OCI-LY3 (cell line): Measurements from ENCODE around the gene RPH3AL.

ENCODE experiments used
- H2AFZ ChIP-seq: fragments of 200-600, 300-600 bp; shearing (Covaris generic); 2 replicates; pipeline ENCODE4 v1.6.0; 2014; ENCODE audit warnings: antibody characterized with exemption, low read depth, low read length
- H3K27ac ChIP-seq: fragments of 200-600, 300-600 bp; sonication (generic); 2 replicates; pipeline ENCODE4 v1.5.1; 2014; ENCODE audit warnings: mild to moderate bottlenecking, low read length, moderate library complexity, mixed read lengths
- H3K27me3 ChIP-seq: fragments of 200-600, 300-600 bp; sonication (generic); 2 replicates; pipeline ENCODE4 v1.6.1; 2014; ENCODE audit warnings: low read depth, low read length, mixed read lengths
- H3K36me3 ChIP-seq: fragments of 200-600, 300-600 bp; sonication (generic); replicated peaks from 2 replicates; pipeline ENCODE3; 2014; ENCODE audit warnings: low read depth, low read length, mixed read lengths
- H3K4me1 ChIP-seq: fragments of 300-600, 200-600 bp; sonication (generic); 2 replicates; pipeline ENCODE4 v1.6.1; 2014; ENCODE audit warnings: low read length, mixed read lengths
- H3K4me2 ChIP-seq: fragments of 200-600, 300-600 bp; sonication (generic); 2 replicates; pipeline ENCODE4 v1.6.1; 2014; ENCODE audit warnings: low read length, mixed read lengths
- H3K4me3 ChIP-seq: fragments of 300-600, 200-600 bp; sonication (generic); 2 replicates; pipeline ENCODE4 v1.5.1; 2014; ENCODE audit warnings: antibody characterized with exemption, mild to moderate bottlenecking, low read length, moderate library complexity
- H3K79me2 ChIP-seq: fragments of 300-600, 200-600 bp; shearing (Covaris generic); 2 replicates; pipeline ENCODE4 v1.6.1; 2014; ENCODE audit warnings: mild to moderate bottlenecking, low read length, mixed read lengths
- H3K9ac ChIP-seq: fragments of 300-600, 200-600 bp; shearing (Covaris generic); 2 replicates; pipeline ENCODE4 v1.6.0; 2014; ENCODE audit warnings: mild to moderate bottlenecking, low read length, moderate library complexity
- H3K9me3 ChIP-seq: fragments of 200-600, 300-600 bp; shearing (Covaris generic); 2 replicates; pipeline ENCODE4 v1.6.1; 2014; ENCODE audit warnings: low read length, mixed read lengths; ENCODE audit not compliant: insufficient read depth
- H4K20me1 ChIP-seq: fragments of 200-600, 300-600 bp; sonication (generic); 2 replicates; pipeline ENCODE4 v1.6.1; 2016; ENCODE audit warnings: low read length, mixed read lengths; ENCODE audit not compliant: insufficient read depth
- EZH2phosphoT487 ChIP-seq: fragments of 200-600 bp; shearing (Covaris generic); IDR thresholded peaks from 2 replicates; pipeline ENCODE4 v1.6.1; 2018; ENCODE audit warnings: antibody characterized with exemption, mixed run types, low read depth
- TF ChIP-seq, protein P1 (sequence below): fragments of 200-600, 300-600 bp; sonication (generic); IDR thresholded peaks from 2 replicates; pipeline ENCODE4 v1.5.1; 2014; ENCODE audit warnings: antibody characterized with exemption, low read length, low read depth

RPH3AL gene

DNA sequence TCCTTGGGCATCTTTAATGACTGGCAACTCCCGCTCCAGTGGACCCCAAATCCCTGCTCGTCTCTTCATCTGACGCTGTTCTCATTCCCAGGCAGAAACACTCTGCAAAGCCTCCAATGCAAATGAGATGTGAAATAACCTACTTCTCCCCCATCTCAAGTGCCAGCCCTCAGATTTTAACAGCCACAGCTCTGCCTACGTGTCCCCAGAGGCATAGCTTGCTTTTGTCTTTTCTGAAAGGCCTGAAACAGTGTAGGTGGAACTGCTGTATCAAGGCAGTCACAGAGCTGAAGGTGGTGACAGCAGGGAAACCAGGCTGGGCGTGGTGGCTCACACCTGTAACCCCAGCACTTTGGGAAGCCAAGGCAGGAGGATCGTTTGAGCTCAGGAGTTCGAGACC is 14.7 kb downstream of the RPH3AL start:
- H3K27me3 ChIP-seq: no peaks in the 10 kb centered on the region
- H3K4me1 ChIP-seq: peaks cover 10% of the 10 kb centered on the region; the same call in 1 of the 2 replicates
- H2AFZ ChIP-seq: no peak overlapping the region; the same call in 1 of the 2 replicates
- TF ChIP-seq, protein P1, sequence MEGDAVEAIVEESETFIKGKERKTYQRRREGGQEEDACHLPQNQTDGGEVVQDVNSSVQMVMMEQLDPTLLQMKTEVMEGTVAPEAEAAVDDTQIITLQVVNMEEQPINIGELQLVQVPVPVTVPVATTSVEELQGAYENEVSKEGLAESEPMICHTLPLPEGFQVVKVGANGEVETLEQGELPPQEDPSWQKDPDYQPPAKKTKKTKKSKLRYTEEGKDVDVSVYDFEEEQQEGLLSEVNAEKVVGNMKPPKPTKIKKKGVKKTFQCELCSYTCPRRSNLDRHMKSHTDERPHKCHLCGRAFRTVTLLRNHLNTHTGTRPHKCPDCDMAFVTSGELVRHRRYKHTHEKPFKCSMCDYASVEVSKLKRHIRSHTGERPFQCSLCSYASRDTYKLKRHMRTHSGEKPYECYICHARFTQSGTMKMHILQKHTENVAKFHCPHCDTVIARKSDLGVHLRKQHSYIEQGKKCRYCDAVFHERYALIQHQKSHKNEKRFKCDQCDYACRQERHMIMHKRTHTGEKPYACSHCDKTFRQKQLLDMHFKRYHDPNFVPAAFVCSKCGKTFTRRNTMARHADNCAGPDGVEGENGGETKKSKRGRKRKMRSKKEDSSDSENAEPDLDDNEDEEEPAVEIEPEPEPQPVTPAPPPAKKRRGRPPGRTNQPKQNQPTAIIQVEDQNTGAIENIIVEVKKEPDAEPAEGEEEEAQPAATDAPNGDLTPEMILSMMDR: no peak
- TF ChIP-seq EZH2phosphoT487: no peak
- no peaks in the 10 kb centered on the region for H3K9me3 ChIP-seq
- H3K4me3 ChIP-seq: no peak overlapping the region
- H3K79me2 ChIP-seq: no peaks in the 10 kb centered on the region
- peak overlapping the region; percentile 28; the same call in 1 of the 2 replicates for H3K4me2 ChIP-seq
- H3K27ac ChIP-seq: no peak overlapping the region
- no peaks in the 10 kb centered on the region for H4K20me1 ChIP-seq
- no peaks in the 10 kb centered on the region for H3K36me3 ChIP-seq
- H3K9ac ChIP-seq: no peak overlapping the region

DNA sequence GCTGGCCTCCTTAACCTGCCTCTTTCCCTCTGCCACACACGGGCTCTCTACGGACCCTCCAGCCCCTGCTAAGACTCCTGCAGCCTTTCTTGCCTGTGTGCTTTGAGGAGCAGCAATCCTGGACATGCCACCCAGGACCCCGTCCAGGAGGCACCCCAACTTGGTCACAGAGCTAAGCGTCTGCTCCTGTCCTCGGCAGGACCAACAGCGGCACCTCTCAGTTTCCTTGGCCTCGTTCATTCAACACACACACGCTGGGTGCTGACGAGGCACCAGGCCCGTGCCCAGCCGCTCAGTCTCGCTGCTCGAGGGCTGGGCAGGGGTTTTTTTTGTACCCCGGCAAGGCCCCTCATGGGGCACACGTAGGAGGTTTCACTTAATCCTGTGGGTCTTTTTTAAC is 15.2 kb downstream of the RPH3AL start:
- peak overlapping the region; percentile 28; the same call in 1 of the 2 replicates for H3K4me2 ChIP-seq
- H3K4me1 ChIP-seq: peaks cover 10% of the 10 kb centered on the region; the same call in 1 of the 2 replicates
- no peak overlapping the region for H3K4me3 ChIP-seq
- H3K79me2 ChIP-seq: no peaks in the 10 kb centered on the region
- H3K9me3 ChIP-seq: no peaks in the 10 kb centered on the region
- H3K27ac ChIP-seq: no peak overlapping the region
- TF ChIP-seq, protein P1: no peak
- TF ChIP-seq EZH2phosphoT487: no peak
- H2AFZ ChIP-seq: no peak overlapping the region; the same call in 1 of the 2 replicates
- H3K36me3 ChIP-seq: no peaks in the 10 kb centered on the region
- no peaks in the 10 kb centered on the region for H3K27me3 ChIP-seq
- no peak overlapping the region for H3K9ac ChIP-seq
- H4K20me1 ChIP-seq: no peaks in the 10 kb centered on the region

DNA sequence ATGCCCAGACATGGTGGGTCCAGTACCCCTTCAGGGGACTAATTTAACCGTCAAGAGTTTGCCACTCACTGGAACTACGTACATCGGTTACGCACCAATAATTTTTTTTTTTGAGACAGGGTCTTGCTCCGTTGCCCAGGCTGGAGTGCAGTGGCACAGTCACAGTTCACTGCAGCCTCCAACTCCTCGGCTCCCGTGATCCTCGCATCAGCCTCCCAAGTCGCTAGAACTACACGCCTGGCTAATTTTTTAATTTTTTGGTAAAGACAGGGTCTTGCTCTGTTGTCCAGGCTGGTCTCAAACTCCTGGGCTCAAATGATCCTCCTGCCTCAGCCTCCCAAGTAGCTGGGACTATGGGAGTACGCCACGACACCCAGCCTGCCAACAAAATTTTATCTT is 15.6 kb downstream of the RPH3AL start:
- no peak overlapping the region for H3K9ac ChIP-seq

DNA sequence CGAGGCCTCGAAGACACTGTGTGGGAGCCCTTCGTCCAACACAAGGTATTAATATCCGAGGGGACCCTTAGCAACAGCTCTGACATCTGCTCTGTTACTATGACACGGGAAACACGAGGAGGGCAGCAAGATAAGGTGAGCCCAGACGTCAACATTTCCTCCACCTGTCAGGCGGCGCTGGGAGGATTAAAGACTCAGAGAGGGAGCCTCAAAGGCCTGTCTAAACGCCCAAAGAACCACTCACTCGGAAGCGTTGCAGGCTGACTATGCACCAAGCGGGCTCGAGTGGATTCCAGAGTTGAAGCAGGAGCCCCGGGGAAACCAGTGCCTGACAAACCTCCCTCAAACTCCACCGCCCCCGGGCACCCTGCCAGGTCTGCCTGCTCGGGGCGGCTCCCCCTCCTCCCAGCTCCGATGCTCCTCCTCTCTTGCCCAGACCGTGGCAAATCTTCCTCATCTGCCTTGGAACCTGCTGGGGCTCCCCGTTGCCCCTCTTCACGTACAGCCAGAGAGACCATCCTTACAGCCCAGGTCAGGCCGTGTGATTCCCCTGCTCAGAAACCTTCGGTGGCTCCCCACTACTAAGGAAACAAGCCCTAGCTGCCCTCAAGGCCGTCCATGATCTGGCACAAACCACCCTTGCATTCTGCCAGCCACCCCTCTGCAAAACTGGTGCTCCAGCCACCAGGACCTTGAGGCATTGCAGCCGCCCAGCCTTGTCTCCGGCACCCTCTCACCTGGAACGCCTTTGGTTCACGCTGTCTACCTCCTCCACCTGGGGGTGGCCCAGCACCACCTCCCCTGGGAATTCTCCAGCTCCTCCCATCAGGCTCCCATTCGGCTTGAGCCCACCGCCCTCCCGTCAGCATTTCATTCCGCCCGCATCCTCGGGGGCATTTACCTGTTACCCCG is 16.2 kb downstream of the RPH3AL start:
- Histone ChIP-seq H4K20me1 (no peaks in the 10 kb centered on the region), H3K9ac (no peak overlapping the region), H3K79me2 (no peaks in the 10 kb centered on the region), H3K36me3 (no peaks in the 10 kb centered on the region), H2AFZ (no peak overlapping the region), H3K27ac (no peak overlapping the region), H3K9me3 (no peaks in the 10 kb centered on the region), H3K4me2 (no peak overlapping the region), H3K4me1 (peaks cover 10% of the 10 kb centered on the region; the same call in 1 of the 2 replicates), H3K27me3 (no peaks in the 10 kb centered on the region), H3K4me3 (no peak overlapping the region)
- TF ChIP-seq, protein P1: no peak
- no peak for TF ChIP-seq EZH2phosphoT487

More for the DNA sequence above, 15.6 kb downstream of the RPH3AL start:
- Histone ChIP-seq H3K4me1 (peaks cover 10% of the 10 kb centered on the region; the same call in 1 of the 2 replicates), H3K4me3 (no peak overlapping the region), H4K20me1 (no peaks in the 10 kb centered on the region), H3K27ac (no peak overlapping the region), H3K36me3 (no peaks in the 10 kb centered on the region), H3K79me2 (no peaks in the 10 kb centered on the region), H3K9me3 (no peaks in the 10 kb centered on the region), H3K4me2 (no peak overlapping the region), H2AFZ (no peak overlapping the region), H3K27me3 (no peaks in the 10 kb centered on the region)
- TF ChIP-seq, protein P1: no peak
- TF ChIP-seq EZH2phosphoT487: no peak
